Fibroblast of mammary gland (primary cell): ENCODE measurements around the gene IGF2.

Experiments used
- DNase-seq: peaks from one replicate; pipeline ENCODE4 v3.0.0-alpha.2; 2010; ENCODE audit warnings: low read depth
- H3K4me3 ChIP-seq: 2 replicates; pipeline ENCODE4 v1.5.1; 2011; ENCODE audit warnings: low read depth, mild to moderate bottlenecking, low read length, moderate library complexity; ENCODE audit not compliant: control insufficient read depth
- TF ChIP-seq, protein P1 (sequence below): conservative IDR thresholded peaks from 2 replicates; pipeline ENCODE4 v1.5.1; 2011; ENCODE audit warnings: low read depth, low read length, inconsistent platforms; ENCODE audit not compliant: control insufficient read depth, insufficient read depth

The IGF2 gene

DNA sequence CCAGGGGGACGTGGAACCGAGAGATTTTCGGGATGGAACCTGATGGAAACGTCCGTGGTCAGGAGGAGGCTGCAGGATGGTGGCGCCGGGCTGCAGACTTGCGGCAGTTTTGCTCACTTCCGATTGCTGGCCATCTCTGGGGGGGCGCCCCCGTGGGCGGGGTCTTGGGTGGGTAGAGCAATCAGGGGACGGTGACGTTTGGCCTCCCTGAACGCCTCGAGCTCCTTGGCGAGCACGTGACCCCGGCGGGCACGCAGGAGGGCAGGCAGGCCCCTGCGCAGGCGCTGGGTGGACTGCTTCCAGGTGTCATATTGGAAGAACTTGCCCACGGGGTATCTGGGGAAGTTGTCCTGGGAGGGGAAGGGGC lies 6.3 kb downstream of the IGF2 start:
- no peak for DNase-seq
- TF ChIP-seq, protein P1, sequence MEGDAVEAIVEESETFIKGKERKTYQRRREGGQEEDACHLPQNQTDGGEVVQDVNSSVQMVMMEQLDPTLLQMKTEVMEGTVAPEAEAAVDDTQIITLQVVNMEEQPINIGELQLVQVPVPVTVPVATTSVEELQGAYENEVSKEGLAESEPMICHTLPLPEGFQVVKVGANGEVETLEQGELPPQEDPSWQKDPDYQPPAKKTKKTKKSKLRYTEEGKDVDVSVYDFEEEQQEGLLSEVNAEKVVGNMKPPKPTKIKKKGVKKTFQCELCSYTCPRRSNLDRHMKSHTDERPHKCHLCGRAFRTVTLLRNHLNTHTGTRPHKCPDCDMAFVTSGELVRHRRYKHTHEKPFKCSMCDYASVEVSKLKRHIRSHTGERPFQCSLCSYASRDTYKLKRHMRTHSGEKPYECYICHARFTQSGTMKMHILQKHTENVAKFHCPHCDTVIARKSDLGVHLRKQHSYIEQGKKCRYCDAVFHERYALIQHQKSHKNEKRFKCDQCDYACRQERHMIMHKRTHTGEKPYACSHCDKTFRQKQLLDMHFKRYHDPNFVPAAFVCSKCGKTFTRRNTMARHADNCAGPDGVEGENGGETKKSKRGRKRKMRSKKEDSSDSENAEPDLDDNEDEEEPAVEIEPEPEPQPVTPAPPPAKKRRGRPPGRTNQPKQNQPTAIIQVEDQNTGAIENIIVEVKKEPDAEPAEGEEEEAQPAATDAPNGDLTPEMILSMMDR: no peak
- no peak overlapping the region for H3K4me3 ChIP-seq

DNA sequence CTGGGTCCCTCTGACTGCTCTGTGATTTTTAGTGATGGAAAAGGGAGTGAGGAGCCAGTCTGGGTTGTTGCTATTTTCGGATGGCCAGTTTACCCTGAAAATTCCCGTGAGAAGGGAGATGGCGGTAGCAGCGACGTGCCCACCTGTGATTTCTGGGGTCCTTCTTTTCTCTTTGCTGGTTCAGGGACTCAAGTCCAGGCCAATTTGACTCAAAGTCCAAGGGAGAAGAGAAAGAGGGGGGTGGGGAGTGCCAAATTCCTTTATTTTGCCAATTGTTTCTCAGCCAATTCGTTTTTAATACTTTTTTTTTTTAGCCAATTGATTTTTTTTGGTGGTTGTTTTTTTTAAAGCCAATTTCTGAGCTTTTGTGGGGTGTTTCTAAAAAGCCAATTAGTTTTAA lies 6.9 kb downstream of the IGF2 start:
- TF ChIP-seq, protein P1: no peak
- DNase-seq: no peak
- no peak overlapping the region for H3K4me3 ChIP-seq

DNA sequence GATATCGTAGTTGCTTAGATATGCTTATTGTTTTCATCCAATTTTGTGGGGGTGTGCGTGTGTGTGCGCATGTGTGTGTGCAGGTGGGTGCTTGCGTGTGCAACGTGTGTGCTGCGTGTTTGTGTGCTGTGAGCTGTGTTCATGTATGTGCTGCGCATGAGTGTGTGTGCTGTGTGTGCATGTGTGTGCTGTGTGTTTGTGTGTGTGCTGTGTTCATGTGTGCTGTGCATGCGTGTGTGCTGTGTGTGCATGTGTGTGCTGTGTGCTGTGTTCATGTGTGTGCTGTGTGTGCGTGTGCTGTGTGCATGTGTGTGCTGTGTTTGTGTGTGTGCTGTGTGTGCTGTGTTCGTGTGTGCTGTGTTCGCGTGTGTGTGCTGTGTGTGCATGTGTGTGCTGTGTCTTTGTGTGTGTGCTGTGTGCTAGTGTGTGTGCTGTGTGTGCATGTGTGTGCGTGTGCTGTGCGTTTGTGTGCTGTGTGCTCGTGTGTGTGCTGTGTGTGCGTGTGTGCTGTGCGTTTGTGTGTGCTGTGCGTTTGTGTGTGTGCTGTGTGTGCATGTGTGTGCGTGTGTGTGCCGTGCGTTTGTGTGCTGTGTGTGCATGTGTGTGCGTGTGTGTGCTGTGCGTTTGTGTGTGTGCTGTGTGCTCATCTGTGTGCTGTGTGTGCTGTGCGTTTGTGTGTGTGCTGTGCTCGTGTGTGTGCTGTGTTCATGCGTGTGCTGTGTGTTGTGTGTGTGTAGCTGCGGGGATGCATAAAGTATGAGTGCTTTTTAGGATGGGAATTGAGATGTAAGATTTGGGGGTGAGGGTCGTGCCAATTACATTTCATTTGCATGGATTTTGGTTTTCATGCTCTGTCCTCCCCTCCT lies 7.6 kb downstream of the IGF2 start:
- no peak for DNase-seq
- no peak overlapping the region for H3K4me3 ChIP-seq
- TF ChIP-seq, protein P1: no peak

DNA sequence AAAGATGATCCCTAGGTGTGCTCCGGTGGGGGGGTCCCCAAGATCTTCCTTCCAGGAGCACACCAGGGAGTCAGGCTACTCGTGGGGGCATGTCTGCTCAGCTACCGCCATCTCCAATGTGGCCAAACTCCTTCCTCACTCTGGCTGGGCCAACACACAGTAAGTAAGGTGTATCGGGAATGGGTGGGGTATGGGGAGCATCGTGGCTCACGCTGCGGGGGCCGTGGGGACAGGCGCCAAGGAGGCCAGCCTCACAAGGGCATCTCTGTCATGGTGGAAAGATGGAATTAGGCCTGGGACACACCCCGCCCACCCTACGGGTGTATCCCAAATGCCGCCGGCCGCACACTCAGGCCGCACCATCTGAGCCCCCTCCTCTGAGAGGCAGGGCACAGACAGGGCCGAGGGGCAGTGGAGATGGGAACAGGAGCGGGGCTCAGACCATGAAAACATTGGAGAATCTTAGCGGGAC lies 8.3 kb downstream of the IGF2 start:
- no peak for DNase-seq
- H3K4me3 ChIP-seq: no peak overlapping the region
- TF ChIP-seq, protein P1: no peak

DNA sequence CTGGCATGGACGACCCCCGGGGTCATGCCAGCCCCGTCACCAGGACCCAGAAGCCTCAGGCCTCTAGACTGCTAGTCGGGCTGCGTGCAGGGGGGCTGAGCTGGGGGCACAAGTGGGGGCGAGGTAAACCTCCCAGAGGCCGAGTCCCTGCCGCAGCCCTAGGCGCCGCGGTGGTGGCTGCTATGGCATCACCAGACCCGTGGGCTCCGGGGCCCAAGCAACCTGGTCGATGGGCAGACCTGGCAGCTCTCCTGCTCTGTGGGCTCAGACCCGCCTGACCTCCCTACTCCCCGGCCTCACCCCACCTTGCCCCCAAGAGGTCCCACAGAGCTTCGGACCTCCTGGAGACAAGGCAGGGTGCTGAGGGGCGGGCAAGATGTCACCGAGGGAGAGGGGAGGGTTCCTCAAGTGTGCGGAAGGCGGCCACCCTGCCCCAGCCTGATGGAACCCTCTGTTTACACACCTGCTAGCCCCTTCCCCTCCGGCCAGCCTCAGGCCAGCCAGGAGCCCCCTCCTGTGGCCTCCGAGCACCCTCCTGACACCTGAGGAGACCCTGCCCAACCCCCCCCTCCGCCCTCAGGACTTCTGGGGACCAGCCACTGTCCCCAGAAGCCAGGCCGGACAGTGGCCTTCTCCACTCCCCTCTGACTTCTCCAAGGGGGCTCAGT lies 9.4 kb downstream of the IGF2 start:
- H3K4me3 ChIP-seq: no peak overlapping the region
- TF ChIP-seq, protein P1: no peak
- DNase-seq: no peak

DNA sequence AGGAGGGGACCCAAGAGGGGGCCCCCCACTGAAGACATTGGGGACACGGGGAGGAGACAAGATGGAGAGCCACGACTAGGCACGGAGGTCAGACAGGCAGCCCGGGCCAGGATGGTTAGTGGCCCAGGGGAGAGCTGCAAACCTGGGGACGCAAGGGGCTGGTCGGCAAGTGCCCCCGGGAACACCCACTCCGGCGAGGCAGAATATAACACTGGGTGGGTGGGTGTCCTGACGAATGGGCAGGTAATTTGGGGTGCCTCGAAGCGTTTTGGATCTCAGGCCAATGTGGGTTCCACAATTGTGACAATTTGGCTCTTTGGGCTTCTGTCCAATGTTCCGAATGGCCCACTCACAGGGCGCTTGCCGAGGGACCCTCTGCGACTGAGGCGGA lies 9.9 kb downstream of the IGF2 start:
- TF ChIP-seq, protein P1: no peak
- no peak for DNase-seq
- H3K4me3 ChIP-seq: no peak overlapping the region
